OCI-M1 (cell line): ENCODE measurements around the gene SPRY1.
A peak's percentile ranks its signal among the peaks of the same experiment; 100 is the strongest.

Experiments used
- DNase-seq: peaks from one replicate; lab custom pipeline; 2025; lab: John Stamatoyannopoulos, UW

The SPRY1 gene

DNA sequence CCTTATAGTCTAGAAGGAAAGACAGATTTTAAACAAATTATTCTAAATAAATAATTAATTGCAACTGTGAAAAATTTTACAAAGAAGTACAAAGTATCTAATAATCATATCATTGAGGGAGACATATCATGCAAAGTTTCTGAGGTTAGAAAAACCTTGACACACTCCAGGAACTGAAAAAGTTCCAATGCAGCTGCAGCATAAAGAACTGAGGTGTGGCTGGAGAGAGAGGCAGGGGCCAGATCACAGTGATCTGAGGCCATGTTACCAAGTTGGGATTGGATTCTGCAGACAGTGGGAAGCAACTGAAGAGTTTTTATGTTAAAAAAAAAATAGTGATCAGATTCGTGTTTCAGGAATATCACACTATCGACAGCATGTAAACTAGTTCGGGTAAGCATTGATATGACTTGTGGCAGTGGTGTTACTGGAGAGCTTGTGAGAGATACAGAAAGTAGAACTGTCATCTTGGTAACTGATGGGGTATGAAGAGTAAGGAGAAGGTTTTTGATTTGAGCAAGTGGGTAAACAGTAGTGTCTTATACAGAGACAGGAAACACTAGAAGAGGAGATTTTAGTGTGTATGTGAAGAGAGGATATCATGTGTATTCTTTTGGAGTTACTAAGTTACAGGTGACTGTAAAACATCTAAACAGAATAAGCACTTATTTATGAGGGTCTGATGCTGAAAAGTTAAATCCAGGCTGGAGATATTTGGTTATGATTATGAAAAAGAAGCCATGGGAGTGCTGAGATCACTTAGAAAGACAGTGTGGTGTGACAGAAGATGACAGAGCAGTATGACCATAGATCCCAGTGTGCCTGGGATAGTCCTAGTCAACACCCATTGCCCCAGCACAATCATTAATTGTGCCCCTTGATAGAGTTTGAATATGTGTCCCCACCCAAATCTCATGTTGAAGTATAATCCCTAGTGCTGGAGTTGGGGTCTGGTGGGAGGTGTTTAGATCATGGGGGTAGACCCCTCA lies 15.6 kb upstream of the SPRY1 start:
- no peak for DNase-seq

DNA sequence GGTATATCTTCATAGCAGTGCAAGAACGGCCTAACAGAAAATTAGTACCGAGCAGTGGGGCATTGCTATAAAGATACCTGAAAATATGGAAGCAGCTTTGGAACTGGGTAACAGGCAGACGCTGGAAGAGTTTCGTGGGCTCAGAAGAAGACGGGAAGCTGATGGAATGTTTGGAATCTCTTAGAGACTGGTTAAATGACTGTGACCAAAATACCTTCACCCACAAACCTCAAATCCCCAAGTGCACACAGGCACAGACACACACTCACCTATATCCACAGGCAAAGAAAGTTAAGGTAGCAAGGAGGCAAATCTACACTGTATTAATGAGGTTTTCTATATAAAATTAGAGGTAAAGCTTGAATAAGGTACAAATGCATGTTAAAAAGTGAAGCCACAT lies 14.6 kb upstream of the SPRY1 start:
- DNase-seq = no peak

DNA sequence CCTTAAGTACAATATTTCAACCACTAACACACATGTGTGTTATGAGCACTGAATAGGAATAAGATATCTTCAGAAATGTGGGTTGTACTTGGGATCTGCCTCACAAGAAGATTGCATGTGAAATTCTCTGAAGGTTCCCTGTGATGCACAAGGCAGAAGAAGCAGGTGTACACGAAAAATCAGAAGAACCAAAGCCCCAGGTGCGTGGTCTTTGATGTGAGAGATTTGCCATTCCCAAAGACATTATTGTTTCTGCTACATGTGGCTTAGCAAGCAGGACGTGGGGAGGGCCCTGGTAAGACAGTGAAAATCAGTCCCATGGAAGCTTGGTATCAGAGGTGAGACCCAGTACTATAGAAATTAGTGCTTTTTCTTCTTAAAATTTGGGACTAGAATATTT lies 13.0 kb upstream of the SPRY1 start:
- DNase-seq = no peak

DNA sequence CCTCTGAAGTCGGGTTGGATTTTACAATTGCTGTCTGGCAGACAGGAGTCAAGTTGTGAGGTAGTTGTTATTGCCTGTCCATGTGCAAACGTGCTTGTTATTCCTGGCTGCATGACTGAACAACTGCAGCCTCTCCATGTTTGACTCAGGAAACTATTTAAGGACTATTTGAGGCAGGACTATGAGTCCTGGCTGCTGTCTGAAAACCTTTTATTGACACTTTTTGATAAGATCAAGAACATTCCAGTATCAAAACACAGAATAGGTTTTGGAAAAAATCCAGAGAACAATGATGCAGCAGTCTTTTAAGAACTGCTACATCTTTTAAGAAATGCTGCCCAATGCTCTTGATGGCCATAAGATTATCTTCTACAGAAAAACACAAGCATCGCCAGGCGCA lies 10.0 kb upstream of the SPRY1 start:
- DNase-seq = no peak

DNA sequence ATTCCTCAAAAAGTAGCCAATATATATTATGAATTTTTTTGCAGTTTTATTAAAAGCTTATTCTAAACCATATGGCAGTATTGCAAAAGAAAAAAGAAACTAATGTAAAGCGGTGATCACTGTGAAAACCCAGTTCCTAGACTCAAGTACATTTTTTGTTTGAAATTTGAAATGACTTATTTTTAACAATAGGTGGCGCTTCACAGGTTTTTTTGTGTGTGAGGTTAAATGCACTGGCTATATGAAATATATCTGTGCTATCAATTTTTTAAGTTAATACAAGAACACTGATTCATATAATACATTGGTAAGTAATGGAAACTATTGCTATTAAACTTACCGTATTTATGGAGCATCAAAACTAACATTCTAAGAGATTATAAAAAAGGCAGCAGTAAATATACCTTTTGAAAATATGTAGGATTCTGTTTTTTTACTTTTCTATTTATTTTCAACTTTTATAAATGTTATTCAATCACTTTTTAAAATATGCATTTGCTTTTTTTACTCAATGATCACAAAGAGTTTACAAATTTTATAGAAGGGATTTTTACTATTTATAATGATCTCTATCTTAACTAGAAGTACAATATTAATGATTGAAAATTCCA lies 5.6 kb upstream of the SPRY1 start:
- peak; percentile 68 for DNase-seq

DNA sequence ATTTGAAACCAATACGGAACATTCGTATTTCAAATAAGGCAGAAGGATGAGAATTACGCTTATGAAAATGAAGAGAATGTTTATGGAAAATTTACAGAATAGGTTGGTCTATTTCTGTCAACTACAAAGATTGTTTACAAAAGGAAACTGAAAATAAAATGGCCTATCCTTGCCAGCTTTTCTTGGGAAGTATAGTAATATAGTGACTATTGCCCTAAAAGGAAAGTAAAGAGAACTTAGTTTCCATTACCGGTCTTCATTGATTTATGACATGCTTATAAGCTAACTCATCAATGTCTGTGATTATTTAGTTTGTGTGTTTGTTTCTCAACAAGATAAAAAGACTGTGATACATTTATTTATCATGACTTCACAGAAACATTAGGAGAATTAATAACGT lies 2.9 kb upstream of the SPRY1 start:
- peak; percentile 13 for DNase-seq

DNA sequence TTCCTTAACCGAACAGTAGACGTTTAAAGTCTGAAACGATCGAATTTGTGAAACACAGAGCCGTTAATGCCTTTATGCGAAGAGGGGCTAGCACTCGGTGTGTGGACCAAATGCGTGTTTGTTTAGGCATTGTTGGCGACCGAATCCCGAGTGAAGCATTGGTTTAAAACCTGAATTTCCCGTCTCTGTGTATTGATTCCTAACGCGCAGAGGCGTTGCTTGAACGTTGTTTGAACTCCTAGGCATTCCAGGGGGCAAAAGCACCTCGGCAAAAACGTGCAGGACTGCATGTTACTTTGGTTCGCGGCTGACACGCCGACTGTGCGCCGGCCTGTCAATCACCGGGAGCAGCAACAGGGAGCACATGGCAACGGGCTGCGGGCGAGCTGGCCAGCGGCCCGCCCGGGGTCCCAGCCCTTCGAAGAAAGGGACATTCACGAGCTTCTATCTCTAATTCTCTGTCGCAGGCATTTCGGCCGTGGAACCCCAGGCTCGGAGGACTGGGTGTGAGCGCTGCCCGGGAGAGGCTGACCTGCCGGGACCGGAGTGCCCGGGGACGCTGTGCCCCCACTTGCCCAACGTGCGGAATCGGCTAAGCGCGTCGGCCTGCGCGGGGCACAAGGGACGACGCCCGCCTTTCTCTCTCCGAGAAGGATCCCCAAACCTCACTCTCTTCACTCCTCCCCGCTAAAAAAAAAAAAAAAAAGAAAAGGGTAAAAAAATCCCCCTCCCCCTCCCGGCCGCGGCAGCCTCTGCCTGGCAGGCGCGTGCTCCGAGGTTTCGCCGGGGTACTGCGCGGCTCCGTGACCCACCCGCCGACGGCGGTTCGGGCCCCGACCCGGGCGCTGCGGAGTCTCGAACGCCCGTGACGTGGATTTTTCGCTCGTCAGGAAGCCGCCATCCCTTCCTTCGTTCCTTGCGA lies 810 bp downstream of the SPRY1 start:
- peak; percentile 82 for DNase-seq

DNA sequence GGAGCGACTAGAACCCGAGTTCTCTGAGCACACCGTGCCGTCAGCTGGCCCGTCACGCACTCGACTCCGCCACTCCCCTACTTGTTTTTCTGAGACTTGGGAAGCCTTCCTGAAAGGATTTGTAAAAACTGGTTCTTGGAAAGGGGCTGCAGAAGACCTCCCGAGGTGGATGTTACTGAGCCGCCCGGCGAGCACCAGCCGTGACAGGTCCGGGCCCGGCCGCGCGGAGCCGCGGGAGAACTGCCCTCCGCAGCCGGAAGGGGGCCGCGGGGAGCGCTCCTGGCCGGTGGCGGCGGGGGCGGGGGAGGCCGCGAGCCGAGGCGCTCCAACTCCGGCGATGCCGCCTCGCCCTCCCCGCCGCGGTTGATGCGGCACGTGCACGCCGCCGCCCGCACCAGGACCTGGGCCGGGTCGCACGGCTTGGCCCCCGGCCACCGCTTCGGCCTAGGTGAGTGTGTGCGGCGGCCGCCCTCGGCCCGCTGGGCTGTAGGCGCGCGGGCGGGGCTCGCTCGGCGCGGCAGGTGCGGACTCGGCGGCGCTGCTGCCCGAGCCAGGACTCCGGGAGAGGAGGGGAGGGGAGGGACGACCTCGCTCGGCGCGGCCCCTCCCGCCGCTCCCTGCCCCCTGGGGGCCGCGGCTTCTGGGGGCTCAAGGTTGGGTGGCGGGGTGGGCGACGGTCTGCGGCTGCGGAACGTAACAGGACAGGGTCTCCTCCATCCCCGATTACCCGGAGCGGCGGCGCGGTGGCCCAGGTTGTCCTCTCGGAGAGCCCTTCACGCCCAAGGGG lies 1.7 kb downstream of the SPRY1 start:
- DNase-seq = peak; percentile 86

DNA sequence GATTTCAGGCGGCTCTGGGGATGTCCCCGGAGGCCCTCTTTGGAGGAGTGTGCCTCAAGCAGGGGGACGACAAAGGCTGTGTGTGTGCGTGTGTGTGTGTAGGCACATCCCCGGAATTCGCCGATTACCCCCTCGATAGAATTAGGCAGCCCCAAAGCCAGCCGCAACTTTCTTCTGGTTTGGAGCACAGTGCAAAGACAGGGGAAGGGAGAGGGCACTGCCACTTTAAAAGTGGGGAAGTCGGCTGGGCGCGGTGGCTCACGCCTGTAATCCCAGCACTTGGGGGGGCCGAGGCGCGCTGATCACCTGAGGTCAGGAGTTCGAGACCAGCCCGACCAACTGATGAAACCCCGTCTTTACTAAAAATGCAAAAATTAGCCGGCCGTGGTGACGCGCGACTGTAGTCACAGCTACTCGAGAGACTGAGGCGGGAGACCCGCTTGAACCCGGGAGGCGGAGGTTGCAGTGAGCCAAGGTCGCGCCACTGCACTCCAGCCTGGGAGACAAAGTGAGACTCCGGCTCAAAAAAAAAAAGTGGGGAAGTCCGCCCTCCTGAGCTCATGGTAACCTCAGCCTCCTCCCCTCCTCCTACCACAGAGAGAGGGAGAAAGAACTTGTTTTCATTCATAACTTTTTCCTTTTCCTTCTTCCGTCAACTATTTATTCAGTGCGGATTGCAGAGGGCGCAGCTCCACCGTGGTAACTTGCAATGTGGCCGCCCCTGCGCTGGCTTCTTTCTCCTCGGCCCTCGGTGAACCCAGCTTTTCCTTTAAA lies 2.4 kb downstream of the SPRY1 start:
- DNase-seq = peak; percentile 83

DNA sequence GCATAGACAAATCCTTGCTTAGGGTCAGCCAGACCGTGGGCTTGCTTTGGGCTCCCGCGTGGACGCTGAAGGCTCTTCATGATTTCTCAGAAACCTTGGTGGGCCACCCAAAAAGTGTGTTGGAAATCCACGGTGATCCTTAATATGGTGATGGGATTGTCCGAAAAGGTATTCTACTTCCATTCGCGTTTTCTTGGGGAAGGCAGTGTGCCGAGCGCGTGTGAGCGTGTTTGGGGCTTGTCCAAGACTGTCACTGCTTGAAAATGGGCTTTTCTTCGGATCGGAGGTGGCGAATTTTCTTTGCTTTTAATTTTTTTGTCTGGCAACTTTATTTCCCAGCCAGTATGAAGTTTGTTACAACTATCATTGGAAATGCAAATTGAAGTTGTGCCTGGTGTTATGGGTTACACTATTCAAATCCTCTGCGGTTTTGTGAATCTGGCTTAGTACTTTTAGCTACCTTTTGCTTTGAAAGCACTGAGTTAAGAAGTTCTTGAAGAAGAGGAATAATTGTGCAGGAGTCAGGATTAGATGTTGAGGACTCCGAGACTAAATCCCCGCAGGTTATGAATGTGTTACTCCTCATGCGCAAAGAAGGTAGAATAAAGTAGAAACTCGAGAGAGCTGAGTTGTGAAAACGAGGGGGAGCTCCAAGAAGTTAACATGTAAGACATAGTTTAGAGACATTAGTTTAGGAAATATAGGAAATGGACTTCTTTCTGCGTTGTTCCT lies 3.2 kb downstream of the SPRY1 start:
- DNase-seq = peak; percentile 60

DNA sequence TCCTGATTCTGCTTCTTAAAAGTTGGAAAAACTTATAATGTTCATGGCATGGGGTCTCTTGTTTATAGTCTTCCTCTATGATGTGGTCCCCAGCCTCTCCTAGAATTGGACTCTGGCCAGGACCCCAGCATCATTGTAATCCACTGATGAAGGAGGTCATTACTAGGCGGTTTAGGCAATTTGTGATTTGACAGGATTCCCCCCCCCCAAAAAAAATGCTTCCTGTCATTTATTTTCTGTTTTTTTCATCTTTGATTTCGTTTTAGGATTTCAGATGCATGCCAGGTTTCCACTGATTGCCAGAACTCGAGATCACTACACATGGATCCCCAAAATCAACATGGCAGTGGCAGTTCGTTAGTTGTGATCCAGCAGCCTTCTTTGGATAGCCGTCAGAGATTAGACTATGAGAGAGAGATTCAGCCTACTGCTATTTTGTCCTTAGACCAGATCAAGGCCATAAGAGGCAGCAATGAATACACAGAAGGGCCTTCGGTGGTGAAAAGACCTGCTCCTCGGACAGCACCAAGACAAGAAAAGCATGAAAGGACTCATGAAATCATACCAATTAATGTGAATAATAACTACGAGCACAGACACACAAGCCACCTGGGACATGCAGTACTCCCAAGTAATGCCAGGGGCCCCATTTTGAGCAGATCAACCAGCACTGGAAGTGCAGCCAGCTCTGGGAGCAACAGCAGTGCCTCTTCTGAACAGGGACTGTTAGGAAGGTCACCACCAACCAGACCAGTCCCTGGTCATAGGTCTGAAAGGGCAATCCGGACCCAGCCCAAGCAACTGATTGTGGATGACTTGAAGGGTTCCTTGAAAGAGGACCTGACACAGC lies 4.9 kb downstream of the SPRY1 start:
- DNase-seq = no peak

DNA sequence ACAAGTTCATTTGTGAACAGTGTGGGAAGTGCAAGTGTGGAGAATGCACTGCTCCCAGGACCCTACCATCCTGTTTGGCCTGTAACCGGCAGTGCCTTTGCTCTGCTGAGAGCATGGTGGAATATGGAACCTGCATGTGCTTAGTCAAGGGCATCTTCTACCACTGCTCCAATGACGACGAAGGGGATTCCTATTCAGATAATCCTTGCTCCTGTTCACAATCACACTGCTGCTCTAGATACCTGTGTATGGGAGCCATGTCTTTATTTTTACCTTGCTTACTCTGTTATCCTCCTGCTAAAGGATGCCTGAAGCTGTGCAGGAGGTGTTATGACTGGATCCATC lies 5.5 kb downstream of the SPRY1 start:
- no peak for DNase-seq

DNA sequence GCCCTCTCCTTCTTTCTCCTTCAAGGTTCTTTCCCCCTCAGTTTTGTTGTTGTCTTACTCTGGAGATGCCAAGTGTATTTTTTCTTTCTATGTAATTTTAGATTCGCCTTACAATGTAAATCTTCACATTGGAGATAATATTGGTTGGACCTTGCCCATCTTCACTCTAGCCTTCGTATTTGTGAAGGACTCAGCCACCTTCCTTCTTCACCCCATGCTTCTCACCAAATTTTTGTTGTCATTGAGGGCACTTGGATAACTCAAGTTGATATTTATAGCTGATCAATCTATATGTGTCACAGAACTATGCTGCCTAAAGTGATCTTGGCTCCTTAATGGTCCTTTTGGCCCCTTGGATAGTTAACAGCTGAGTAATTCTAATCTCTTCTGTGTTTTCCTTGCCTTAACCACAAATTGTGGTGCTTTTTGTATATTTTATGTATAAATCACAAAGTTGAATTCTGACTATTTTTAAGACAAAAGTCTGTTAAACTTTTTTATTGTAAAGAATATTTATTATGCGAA lies 6.5 kb downstream of the SPRY1 start:
- no peak for DNase-seq

DNA sequence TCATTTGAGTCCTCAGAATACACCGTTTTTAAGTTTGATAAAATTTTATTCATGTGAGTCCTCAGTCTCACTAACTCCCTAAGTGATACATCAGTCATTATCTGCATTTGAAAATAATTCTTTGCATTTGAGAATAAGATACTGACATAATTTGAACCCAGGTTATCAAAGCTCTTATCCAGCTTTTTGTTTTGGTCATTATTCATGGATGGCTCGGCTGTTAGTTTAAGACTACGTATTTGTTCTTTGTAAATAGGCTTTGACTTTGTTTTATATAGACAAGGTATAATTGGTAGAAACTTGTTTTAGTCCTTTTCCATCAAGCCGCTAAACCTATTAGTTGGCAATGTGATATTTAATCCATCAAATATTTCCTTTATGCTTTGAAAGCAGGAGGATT lies 7.9 kb downstream of the SPRY1 start:
- DNase-seq = no peak

DNA sequence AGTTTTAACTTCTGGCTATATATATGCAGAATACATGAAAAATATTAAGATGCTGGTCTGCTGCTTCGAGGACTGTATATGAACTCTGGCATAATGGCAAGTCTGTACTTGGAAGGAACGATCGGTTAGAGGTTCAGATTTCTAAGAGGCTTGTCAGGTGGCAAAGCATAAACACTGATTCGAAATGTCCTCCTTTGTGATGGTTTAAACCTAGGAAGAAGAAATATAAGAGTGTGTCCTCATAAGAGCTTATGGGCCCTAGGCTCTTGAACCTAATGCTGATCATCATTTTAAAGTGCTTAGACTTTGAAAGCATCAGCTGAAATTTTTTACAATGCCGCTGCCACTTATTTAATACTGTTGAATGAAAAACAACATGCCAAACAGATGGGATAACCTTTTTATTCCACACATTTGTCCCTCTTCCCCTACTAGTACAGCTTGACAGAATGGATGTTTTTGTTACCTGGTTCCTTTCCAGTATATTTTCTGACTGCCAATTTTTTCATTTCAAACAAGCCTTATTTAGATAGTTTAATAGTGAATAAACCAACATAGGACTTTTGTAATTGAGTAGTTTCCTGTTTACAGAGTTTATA lies 8.8 kb downstream of the SPRY1 start:
- no peak for DNase-seq

DNA sequence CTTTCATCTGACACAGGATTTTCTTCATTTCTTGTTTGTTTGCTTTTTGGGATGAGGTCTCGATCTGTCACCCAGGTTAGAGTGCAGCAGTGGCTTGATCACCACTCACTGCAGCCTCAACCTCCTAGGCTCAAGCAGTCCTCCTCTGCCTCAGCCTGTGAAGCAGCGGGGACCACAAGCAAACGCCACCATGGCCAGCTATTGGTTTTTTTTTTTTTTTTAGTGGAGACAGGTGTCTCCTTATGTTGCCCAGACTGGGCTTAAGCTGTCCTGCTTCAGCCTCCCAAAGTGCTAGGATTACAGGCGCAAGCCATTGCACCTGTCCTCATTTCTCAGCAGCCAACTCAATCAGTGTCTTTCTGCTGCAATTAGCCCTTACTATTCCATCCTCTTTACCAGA lies 10.3 kb downstream of the SPRY1 start:
- DNase-seq = no peak

DNA sequence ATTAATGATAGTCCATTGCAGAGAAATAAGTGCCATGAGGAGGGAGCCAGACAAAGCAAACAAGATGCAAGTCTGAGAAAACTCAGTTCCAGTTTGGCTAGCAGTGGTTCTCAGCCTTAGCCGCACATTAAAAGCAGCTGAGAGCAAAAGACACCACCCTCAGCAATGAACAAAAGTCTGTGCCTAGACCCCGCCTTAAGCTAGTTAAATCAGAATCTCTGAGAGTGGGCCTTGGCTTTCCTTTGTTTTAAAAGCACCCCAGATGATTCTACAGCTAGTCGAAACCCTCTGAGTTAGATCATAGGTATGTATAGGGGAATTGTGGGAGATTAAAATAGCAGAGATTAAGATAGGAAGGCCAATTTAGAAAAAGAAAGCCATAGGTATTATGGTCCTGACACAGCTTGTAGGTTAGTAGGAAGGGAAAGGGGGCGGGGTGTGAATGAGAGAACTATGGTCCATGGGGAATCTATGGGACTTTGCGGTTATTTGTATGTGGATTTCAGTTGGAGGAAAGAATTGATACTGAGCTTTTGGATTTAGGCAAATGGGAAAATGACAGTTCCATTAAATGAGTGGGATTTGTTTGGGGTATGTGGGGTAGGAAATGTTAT lies 12.0 kb downstream of the SPRY1 start:
- no peak for DNase-seq

DNA sequence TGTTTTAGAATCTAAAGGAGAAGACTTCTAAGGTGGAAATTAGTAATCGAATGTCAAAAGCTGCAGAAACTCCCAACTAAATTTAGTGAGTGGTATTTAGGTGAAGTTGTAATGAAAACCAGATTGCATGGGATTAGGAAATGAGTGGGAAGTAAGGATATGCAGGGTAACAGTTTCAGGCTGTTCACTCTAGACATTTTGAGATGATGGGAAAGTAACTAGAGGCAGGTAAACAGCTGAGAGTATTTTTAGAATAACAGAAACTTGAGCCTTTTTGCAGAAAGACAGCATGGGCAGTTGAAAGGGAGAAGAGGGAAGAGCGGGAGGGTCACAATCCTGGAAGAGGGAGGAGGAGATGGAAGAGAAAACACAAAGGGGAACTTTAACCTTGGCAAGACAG lies 12.7 kb downstream of the SPRY1 start:
- no peak for DNase-seq
